Epithelial cell of esophagus (primary cell): ENCODE data around the gene RLF.

Experiments
- DNase-seq: peaks from one replicate; pipeline ENCODE4 v3.0.0; 2010; ENCODE audit warnings: low read depth
- H3K4me3 ChIP-seq: 2 replicates; pipeline ENCODE4 v1.5.1; 2011; ENCODE audit warnings: mild to moderate bottlenecking, low read length, control low read depth
- CTCF ChIP-seq: IDR thresholded peaks from 2 replicates; pipeline ENCODE4 v1.5.1; 2011; ENCODE audit warnings: low read depth, mild to moderate bottlenecking, low read length, control low read depth, inconsistent platforms; ENCODE audit not compliant: insufficient read depth; ENCODE audit errors: missing control alignments

RLF gene

GRCh38 chr1:40151457-40152079 is 9.6 kb upstream of the RLF start:
- peak; percentile 6 for DNase-seq
- no peak for TF ChIP-seq CTCF
- no peak overlapping the region for H3K4me3 ChIP-seq

GRCh38 chr1:40153073-40153770 is 8.0 kb upstream of the RLF start:
- peak; percentile 84 for TF ChIP-seq CTCF
- peak; percentile 75 for DNase-seq
- H3K4me3 ChIP-seq, result no peak overlapping the region

- H3K4me3 ChIP-seq, result no peak overlapping the region
- no peak for DNase-seq
- no peak for TF ChIP-seq CTCF
Observed at GRCh38 chr1:40155135-40155534, 6.1 kb upstream of the RLF start.

DNA sequence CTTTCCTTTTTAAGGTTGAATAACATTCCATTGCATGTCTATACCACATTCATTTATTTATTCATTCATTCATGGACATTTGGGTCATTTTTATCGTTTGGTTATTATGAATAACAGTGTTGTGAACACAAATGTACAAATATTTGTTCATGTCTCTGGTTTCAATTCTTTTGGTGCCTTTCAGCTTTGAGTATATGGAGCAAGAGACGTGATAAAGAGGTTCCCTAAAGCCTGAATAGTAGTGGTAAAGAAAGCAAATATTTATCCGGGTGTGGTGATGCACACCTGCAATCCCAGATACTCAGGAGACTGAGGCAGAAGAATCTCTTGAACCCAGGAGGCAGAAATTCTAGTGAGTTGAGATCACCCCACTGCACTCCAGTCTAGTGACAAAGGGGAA is 5.3 kb upstream of the RLF start:
- no peak for TF ChIP-seq CTCF
- no peak for DNase-seq
- no peak overlapping the region for H3K4me3 ChIP-seq

DNA sequence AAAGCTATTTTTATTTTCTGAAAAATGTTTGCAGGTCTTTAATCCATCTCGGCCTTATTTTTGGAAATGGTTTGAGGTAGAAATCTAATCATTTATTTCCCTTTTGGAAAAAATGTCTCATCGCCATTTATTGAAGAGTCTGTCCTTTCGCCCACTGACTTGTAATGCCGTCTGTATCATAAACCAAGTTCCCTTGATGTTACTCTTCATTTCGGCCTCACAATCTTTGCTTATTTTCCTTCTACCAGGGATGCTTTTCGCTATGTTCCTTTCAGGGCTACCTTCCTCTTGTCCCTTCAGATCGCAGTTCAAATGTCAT is 422 bp upstream of the RLF start:
- no peak for TF ChIP-seq CTCF
- no peak for DNase-seq
- peak overlapping the region; percentile 86 for H3K4me3 ChIP-seq

DNA sequence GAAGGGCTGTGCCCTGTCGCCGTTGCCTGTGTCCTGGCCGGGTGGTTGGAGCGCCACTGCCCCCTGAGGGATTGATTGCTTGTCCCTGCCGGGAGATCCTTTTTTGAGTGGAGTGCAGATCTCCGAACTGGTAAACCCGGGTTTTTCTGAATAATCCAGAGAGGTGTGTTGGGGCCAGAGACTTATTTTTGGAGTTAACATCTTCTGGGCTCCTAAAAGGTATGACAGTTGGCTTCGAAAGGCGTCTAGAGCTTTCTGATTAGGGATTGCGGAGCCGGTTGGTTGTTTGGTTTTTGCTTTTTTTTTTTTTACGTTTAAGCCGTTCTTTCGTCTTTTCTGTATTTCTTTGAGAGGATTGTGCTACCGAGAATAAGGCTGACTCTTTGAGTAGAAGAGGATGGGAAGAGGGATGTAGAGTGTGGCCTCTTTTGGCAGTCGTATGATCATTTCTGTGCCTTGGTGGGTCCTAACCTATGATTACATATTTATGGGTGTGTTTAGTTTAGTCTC is 756 bp downstream of the RLF start:
- H3K4me3 ChIP-seq, result peak overlapping the region; percentile 86
- no peak for DNase-seq
- no peak for TF ChIP-seq CTCF

GRCh38 chr1:40162753-40163441 is 1.7 kb downstream of the RLF start:
- peak; percentile 45 for DNase-seq
- TF ChIP-seq CTCF, result no peak
- peak overlapping the region; percentile 86 for H3K4me3 ChIP-seq
